Kidney epithelial cell (primary cell): ENCODE measurements around the gene RAVER1. TPM values are rescaled to one million over a fixed set of nuclear protein-coding genes. Genes with fewer than 3 reads are reported as not detected.

Experiments
- DNase-seq: peaks from one replicate; pipeline ENCODE4 v3.0.0-alpha.2; 2010; ENCODE audit warnings: low read depth
- H3K27me3 ChIP-seq: 2 replicates; pipeline ENCODE4 v1.6.0; 2011; ENCODE audit warnings: low read length; ENCODE audit not compliant: control insufficient read depth, insufficient read depth
- H3K36me3 ChIP-seq: 2 replicates; pipeline ENCODE4 v1.5.1; 2011; ENCODE audit warnings: low read length; ENCODE audit not compliant: control insufficient read depth, insufficient read depth
- H3K4me3 ChIP-seq: 2 replicates; pipeline ENCODE4 v1.5.1; 2011; ENCODE audit warnings: low read depth, mild to moderate bottlenecking, control low read depth, low read length
- CTCF ChIP-seq: IDR thresholded peaks from 2 replicates; pipeline ENCODE4 v1.5.1; 2011; ENCODE audit warnings: mild to moderate bottlenecking, moderate library complexity, low read length, control low read depth, inconsistent platforms; ENCODE audit not compliant: insufficient read depth, poor library complexity, severe bottlenecking
- total RNA-seq: library from RNA; depleted of rRNA; stranded (reverse); fragments of >200 nt; gene quantifications from 2 replicates; pipeline ENCODE4 v1.2.3, GENCODE V29; 2015

RAVER1 gene
- total RNA-seq, 1 donor from 2014 or later, result 32.9 TPM

GRCh38 chr19:10290357-10290875 is 42.9 kb downstream of the RAVER1 start:
- no peaks in the 10 kb centered on the region for H3K36me3 ChIP-seq
- peaks cover 86% of the 10 kb centered on the region for H3K27me3 ChIP-seq
- no peak for TF ChIP-seq CTCF
- no peak for DNase-seq
- H3K4me3 ChIP-seq, result no peak overlapping the region

GRCh38 chr19:10289836-10290356 is 43.4 kb downstream of the RAVER1 start, which contains the start of gene ICAM5:
Gene ICAM5 (plus strand): TSS chr19:10289952. CDS start chr19:10290044, 92 bp downstream.
- TF ChIP-seq CTCF, result no peak
- no peaks in the 10 kb centered on the region for H3K36me3 ChIP-seq
- DNase-seq, result no peak
- H3K27me3 ChIP-seq, result peaks cover 80% of the 10 kb centered on the region
- H3K4me3 ChIP-seq, result peak within 1 kb of the TSS; percentile 14

GRCh38 chr19:10289167-10289835 is 44.0 kb downstream of the RAVER1 start:
- no peaks in the 10 kb centered on the region for H3K36me3 ChIP-seq
- H3K27me3 ChIP-seq, result peaks cover 74% of the 10 kb centered on the region
- TF ChIP-seq CTCF, result no peak
- H3K4me3 ChIP-seq, result peak overlapping the region; percentile 14
- DNase-seq, result no peak

GRCh38 chr19:10288662-10289166 is 44.6 kb downstream of the RAVER1 start:
- H3K4me3 ChIP-seq, result no peak overlapping the region
- DNase-seq, result no peak
- peaks cover 68% of the 10 kb centered on the region for H3K27me3 ChIP-seq
- TF ChIP-seq CTCF, result no peak
- H3K36me3 ChIP-seq, result no peaks in the 10 kb centered on the region

GRCh38 chr19:10286803-10287737 is 46.3 kb downstream of the RAVER1 start, which contains the start of gene ICAM4:
Gene ICAM4 (plus strand): TSS chr19:10286955. CDS start chr19:10287013, 58 bp downstream.
- H3K27me3 ChIP-seq, result peaks cover 52% of the 10 kb centered on the region
- DNase-seq, result no peak

More at GRCh38 chr19:10286803-10287737, 46.3 kb downstream of the RAVER1 start, which contains the start of gene ICAM4:
- H3K4me3 ChIP-seq, result no peak within 1 kb of the TSS
- no peaks in the 10 kb centered on the region for H3K36me3 ChIP-seq
- no peak for TF ChIP-seq CTCF
